Neural progenitor cell (in vitro differentiated cells): ENCODE measurements around the gene RPN1. TPM values are rescaled to one million over a fixed set of nuclear protein-coding genes. Genes with fewer than 3 reads are reported as not detected.

Experiments used
- DNase-seq: peaks from one replicate; pipeline ENCODE4 v3.0.0-alpha.2; 2016; ENCODE audit warnings: low spot score
- H2AFZ ChIP-seq: fragments of 200-600 bp; sonication (generic); replicated peaks from 2 replicates; pipeline ENCODE4 v1.6.1; 2016; ENCODE audit warnings: antibody characterized with exemption
- H3F3A ChIP-seq: fragments of 200-600 bp; sonication (generic); 2 replicates; pipeline ENCODE4 v1.6.1; 2016; ENCODE audit warnings: antibody characterized with exemption, low read depth
- H3K27ac ChIP-seq: fragments of 200-600 bp; sonication (generic); 2 replicates; pipeline ENCODE4 v1.5.1; 2016; ENCODE audit warnings: mild to moderate bottlenecking
- H3K27me3 ChIP-seq: fragments of 200-600 bp; sonication (generic); 2 replicates; pipeline ENCODE4 v1.6.1; 2016; ENCODE audit warnings: mild to moderate bottlenecking, moderate library complexity
- H3K36me3 ChIP-seq: fragments of 200-600 bp; sonication (generic); 2 replicates; pipeline ENCODE4 v1.5.1; 2016
- H3K4me1 ChIP-seq: fragments of 200-600 bp; sonication (generic); 2 replicates; pipeline ENCODE4 v1.6.1; 2016; ENCODE audit warnings: mixed run types
- H3K4me2 ChIP-seq: fragments of 200-600 bp; sonication (generic); 2 replicates; pipeline ENCODE4 v1.6.1; 2016
- H3K4me3 ChIP-seq: fragments of 200-600 bp; sonication (generic); 2 replicates; pipeline ENCODE4 v1.5.1; 2016
- H3K79me2 ChIP-seq: fragments of 200-600 bp; sonication (generic); 2 replicates; pipeline ENCODE4 v1.6.1; 2016; ENCODE audit warnings: low read depth
- H3K9ac ChIP-seq: fragments of 200-600 bp; sonication (generic); 2 replicates; pipeline ENCODE4 v1.6.1; 2016
- H3K9me3 ChIP-seq: fragments of 200-600 bp; sonication (generic); 2 replicates; pipeline ENCODE4 v1.5.1; 2016; ENCODE audit warnings: low read depth
- H4K20me1 ChIP-seq: fragments of 200-600 bp; sonication (generic); 2 replicates; pipeline ENCODE4 v1.6.1; 2016; ENCODE audit warnings: low read depth
- H3K27ac Mint-ChIP-seq: 3 replicates; pipeline ENCODE4 v1.8.0; 2021; ENCODE audit warnings: mixed read lengths
- H3K27me3 Mint-ChIP-seq: 2 replicates; pipeline ENCODE4 v1.8.0; 2022; ENCODE audit warnings: low read depth, mild to moderate bottlenecking, inconsistent platforms, moderate library complexity, mixed read lengths; ENCODE audit not compliant: insufficient read depth
- H3K36me3 Mint-ChIP-seq: 3 replicates; pipeline ENCODE4 v1.8.0; 2021; ENCODE audit warnings: mixed read lengths
- H3K4me1 Mint-ChIP-seq: 3 replicates; pipeline ENCODE4 v1.8.0; 2021; ENCODE audit warnings: mixed read lengths
- H3K4me3 Mint-ChIP-seq: 3 replicates; pipeline ENCODE4 v1.8.0; 2021; ENCODE audit warnings: mild to moderate bottlenecking, moderate library complexity, mixed read lengths
- H3K9me3 Mint-ChIP-seq: 3 replicates; pipeline ENCODE4 v1.8.0; 2020; ENCODE audit warnings: mixed read lengths
- CTCF ChIP-seq: fragments of 200-600 bp; sonication (generic); IDR thresholded peaks from 2 replicates; pipeline ENCODE4 v1.5.1; 2017; ENCODE audit warnings: antibody characterized with exemption, mild to moderate bottlenecking
- EZH2 ChIP-seq: fragments of 200-600 bp; sonication (generic); IDR thresholded peaks from 2 replicates; pipeline ENCODE4 v1.6.1; 2017; ENCODE audit warnings: antibody characterized with exemption, mild to moderate bottlenecking, moderate library complexity
- EZH2phosphoT487 ChIP-seq: fragments of 200-600 bp; sonication (generic); IDR thresholded peaks from 2 replicates; pipeline ENCODE4 v1.6.1; 2017; ENCODE audit warnings: antibody characterized with exemption
- total RNA-seq: library from RNA; depleted of rRNA; stranded (reverse); fragments of >200 nt; gene quantifications from 2 replicates; pipeline ENCODE4 v1.2.3, GENCODE V29; 2015; ENCODE audit warnings: low replicate concordance

The RPN1 gene
- total RNA-seq, 1 donor from 2014 or later = 186 TPM

- H3K27ac Mint-ChIP-seq = no peak overlapping the region
- no peak overlapping the region for H3K4me3 Mint-ChIP-seq
- H3K9me3 Mint-ChIP-seq = no peaks in the 10 kb centered on the region
- DNase-seq = no peak
- H3K36me3 Mint-ChIP-seq = no peaks in the 10 kb centered on the region
- Histone ChIP-seq H2AFZ (no peak overlapping the region), H3K79me2 (peaks cover 7% of the 10 kb centered on the region), H3K4me1 (peaks cover 7% of the 10 kb centered on the region), H3K9ac (no peak overlapping the region), H3F3A (peaks cover 16% of the 10 kb centered on the region), H3K4me2 (no peak overlapping the region), H3K4me3 (no peak overlapping the region), H3K9me3 (no peaks in the 10 kb centered on the region), H3K27ac (no peak overlapping the region), H3K36me3 (no peaks in the 10 kb centered on the region), H4K20me1 (no peaks in the 10 kb centered on the region), H3K27me3 (no peaks in the 10 kb centered on the region)
- H3K4me1 Mint-ChIP-seq = peaks cover 8% of the 10 kb centered on the region
- H3K27me3 Mint-ChIP-seq = peaks cover 6% of the 10 kb centered on the region
- TF ChIP-seq CTCF (no peak), EZH2phosphoT487 (no peak), EZH2 (no peak)
Observed at GRCh38 chr3:128684986-128685726, 34.5 kb upstream of the RPN1 start.

GRCh38 chr3:128683957-128684356 lies 33.3 kb upstream of the RPN1 start:
- peaks cover 27% of the 10 kb centered on the region for H3F3A ChIP-seq
- Mint-ChIP-seq H3K9me3 (no peaks in the 10 kb centered on the region), H3K27me3 (peaks cover 5% of the 10 kb centered on the region), H3K27ac (no peak overlapping the region), H3K36me3 (no peaks in the 10 kb centered on the region), H3K4me3 (no peak overlapping the region), H3K4me1 (peaks cover 8% of the 10 kb centered on the region)
- no peak overlapping the region for H3K4me2 ChIP-seq
- no peak overlapping the region for H3K9ac ChIP-seq
- no peak overlapping the region for H2AFZ ChIP-seq
- no peaks in the 10 kb centered on the region for H3K27me3 ChIP-seq
- TF ChIP-seq CTCF (no peak), EZH2phosphoT487 (no peak), EZH2 (no peak)
- no peak overlapping the region for H3K27ac ChIP-seq
- no peaks in the 10 kb centered on the region for H4K20me1 ChIP-seq
- peaks cover 7% of the 10 kb centered on the region for H3K79me2 ChIP-seq
- H3K9me3 ChIP-seq = no peaks in the 10 kb centered on the region
- no peaks in the 10 kb centered on the region for H3K36me3 ChIP-seq
- peaks cover 7% of the 10 kb centered on the region for H3K4me1 ChIP-seq
- DNase-seq = no peak
- no peak overlapping the region for H3K4me3 ChIP-seq

- Histone ChIP-seq H3K4me3 (peak overlapping the region; percentile 55), H4K20me1 (no peaks in the 10 kb centered on the region), H3K36me3 (no peaks in the 10 kb centered on the region), H3K4me1 (peaks cover 7% of the 10 kb centered on the region), H3K9ac (peak overlapping the region; percentile 73), H3K9me3 (no peaks in the 10 kb centered on the region), H2AFZ (peak overlapping the region; percentile 69), H3F3A (peaks cover 27% of the 10 kb centered on the region), H3K4me2 (peak overlapping the region; percentile 72), H3K27me3 (no peaks in the 10 kb centered on the region), H3K27ac (peak overlapping the region; percentile 97), H3K79me2 (peaks cover 7% of the 10 kb centered on the region)
- H3K9me3 Mint-ChIP-seq = no peaks in the 10 kb centered on the region
- H3K27ac Mint-ChIP-seq = peak overlapping the region; percentile 97
- no peak for DNase-seq
- peaks cover 8% of the 10 kb centered on the region for H3K4me1 Mint-ChIP-seq
- no peak for TF ChIP-seq EZH2phosphoT487
- H3K4me3 Mint-ChIP-seq = peak overlapping the region; percentile 88
- peaks cover 5% of the 10 kb centered on the region for H3K27me3 Mint-ChIP-seq
- no peaks in the 10 kb centered on the region for H3K36me3 Mint-ChIP-seq
Observed at GRCh38 chr3:128681369-128681829, 30.8 kb upstream of the RPN1 start.
